A549 (cell line): ENCODE data around the gene RANBP3. TPM values are rescaled to one million over a fixed set of nuclear protein-coding genes. Genes with fewer than 3 reads are reported as not detected.
A peak's percentile ranks its signal among the peaks of the same experiment; 100 is the strongest.

Experiments
- ATAC-seq, 2 experiments: fragments of 200-7000 bp in 1 of 2; fragments of >200 bp in 1 of 2; cut with Nextera tagmentation in 1 of 2; cut with Tn5 transposase in 1 of 2; 3 replicates each; pipeline versions ENCODE4 v1.8.0 to v1.9.1; 2018 to 2020; ENCODE audit warnings: mild to moderate bottlenecking in 1 of 2, moderate library complexity in 1 of 2
- CTCF ChIA-PET: fragments of 300-600 bp; sonication (Branson Sonifier 250); formaldehyde crosslinking; extraction: SDS; loops from one replicate; lab custom pipeline; 2021; ENCODE audit warnings: antibody characterized with exemption, inconsistent platforms; lab: Yijun Ruan, JAX
- POLR2A ChIA-PET: fragments of 350-600 bp; formaldehyde crosslinking; extraction: SDS; loops from one replicate; lab custom pipeline; 2021; ENCODE audit warnings: antibody characterized with exemption, inconsistent platforms; lab: Yijun Ruan, JAX
- DNase-seq, 2 experiments: peaks; one replicate each; pipeline versions ENCODE4 v3.0.0 to v3.0.0-alpha.2; 2011 to 2016; ENCODE audit warnings: low read depth in 1 of 2, low spot score in 1 of 2
- FAIRE-seq: peaks from 2 replicates; lab custom pipeline; 2011; peaks lifted over from hg19 to GRCh38; lab: Jason Lieb, UNC
- H3K27ac ChIP-seq, 2 experiments: fragments of >200 bp; sonication (Bioruptor Twin); formaldehyde crosslinking; 3 replicates each; pipeline ENCODE4 v1.5.1; 2016 to 2017
- H3K4me1 ChIP-seq: fragments of >200 bp; sonication (Bioruptor Twin); formaldehyde crosslinking; 3 replicates; pipeline ENCODE4 v1.6.1; 2016
- H3K4me2 ChIP-seq: fragments of >200 bp; sonication (Bioruptor Twin); formaldehyde crosslinking; 3 replicates; pipeline ENCODE4 v1.6.1; 2016
- H3K4me3 ChIP-seq: fragments of >200 bp; sonication (Bioruptor Twin); formaldehyde crosslinking; 3 replicates; pipeline ENCODE4 v1.5.1; 2016
- H3K9me3 ChIP-seq: fragments of >200 bp; sonication (Bioruptor Twin); formaldehyde crosslinking; 3 replicates; pipeline ENCODE4 v1.6.1; 2016
- CEBPB ChIP-seq, 2 experiments: fragments of >200 bp in 1 of 2; sonication (Bioruptor Twin) in 1 of 2; formaldehyde crosslinking in 1 of 2; IDR thresholded peaks; 2 replicates each; pipeline ENCODE4 v1.6.1; 2012 to 2016
- EHMT2 ChIP-seq: fragments of 200-600 bp; sonication (generic); IDR thresholded peaks from 2 replicates; pipeline ENCODE4 v1.6.1; 2016; ENCODE audit warnings: antibody characterized with exemption, low read depth, mild to moderate bottlenecking, moderate library complexity
- ESRRA ChIP-seq: fragments of 150-350 bp; IDR thresholded peaks from 2 replicates; pipeline ENCODE4 v1.6.1; 2014; ENCODE audit warnings: mild to moderate bottlenecking, low read length, borderline replicate concordance
- FOSB ChIP-seq: fragments of 250-450 bp; sonication (Bioruptor Pico); IDR thresholded peaks from 2 replicates; pipeline ENCODE4 v1.5.0; 2020; ENCODE audit warnings: mild to moderate bottlenecking, moderate library complexity
- FOXS1 ChIP-seq: fragments of 250-450 bp; sonication (Bioruptor Pico); IDR thresholded peaks from 2 replicates; pipeline ENCODE4 v1.5.0; 2020; ENCODE audit warnings: mild to moderate bottlenecking, moderate library complexity
- GATA3 ChIP-seq: IDR thresholded peaks from 2 replicates; pipeline ENCODE4 v1.6.1; 2012; ENCODE audit warnings: borderline replicate concordance
- HDAC2 ChIP-seq: fragments of 200-600 bp; sonication (generic); IDR thresholded peaks from 2 replicates; pipeline ENCODE4 v1.6.1; 2016
- HOXB13 ChIP-seq: fragments of 250-450 bp; sonication (Bioruptor Pico); IDR thresholded peaks from 2 replicates; pipeline ENCODE4 v1.5.0; 2020; ENCODE audit warnings: low read depth, mild to moderate bottlenecking, moderate library complexity
- MAFK ChIP-seq: fragments of 450-650 bp; IDR thresholded peaks from 2 replicates; pipeline ENCODE4 v1.6.1; 2014; ENCODE audit not compliant: partially characterized antibody
- NFE2L2 ChIP-seq: fragments of 150-350 bp; conservative IDR thresholded peaks from 2 replicates; pipeline ENCODE4 v1.6.1; 2014; ENCODE audit warnings: low read length
- RFX5 ChIP-seq: fragments of 450-650 bp; IDR thresholded peaks from 2 replicates; pipeline ENCODE4 v1.7.1; 2014; ENCODE audit warnings: antibody characterized with exemption, mild to moderate bottlenecking, moderate library complexity
- TP53 ChIP-seq: fragments of 250-450 bp; sonication (Bioruptor Pico); IDR thresholded peaks from 2 replicates; pipeline ENCODE4 v1.5.0; 2021; ENCODE audit warnings: mild to moderate bottlenecking, moderate library complexity
- ZFP36 ChIP-seq: fragments of 450-650 bp; IDR thresholded peaks from 2 replicates; pipeline ENCODE4 v1.6.1; 2014; ENCODE audit warnings: borderline replicate concordance; ENCODE audit not compliant: partially characterized antibody
- WGBS: methylation state at CpG from one replicate; pipeline ENCODE4 v1.1.6; 2017; ENCODE audit errors: missing lambda C conversion rate; 5-methylcytosine and 5-hydroxymethylcytosine counted together
- polyA plus RNA-seq, 4 experiments: library from polyadenylated mRNA; depleted of rRNA in 3 of 4; stranded (reverse); fragments of >200 nt; fragmentation: RNase III in 1 of 4; extraction: RNeasy Plus Mini Kit Qiagen cat#74134 plus additional on column Dnase treatment in 1 of 4; gene quantifications; 2 replicates in 3 of 4; 3 replicates in 1 of 4; pipeline ENCODE4 v1.2.3, GENCODE V29; 2011 to 2017
- TF ChIP-seq, protein P1 (sequence below): fragments of 200-600 bp; sonication (generic); IDR thresholded peaks from 2 replicates; pipeline ENCODE4 v1.6.1; 2016; ENCODE audit warnings: antibody characterized with exemption, mild to moderate bottlenecking, moderate library complexity
- TF ChIP-seq, protein P2 (sequence below): fragments of >200 bp; sonication (Bioruptor Twin); formaldehyde crosslinking; IDR thresholded peaks from 3 replicates; pipeline ENCODE4 v1.5.1; 2016

RANBP3 gene
- polyA plus RNA-seq, 2 of the 4 experiments (the other 2 are of a cell fraction): 39.2 to 53.5 TPM

DNA sequence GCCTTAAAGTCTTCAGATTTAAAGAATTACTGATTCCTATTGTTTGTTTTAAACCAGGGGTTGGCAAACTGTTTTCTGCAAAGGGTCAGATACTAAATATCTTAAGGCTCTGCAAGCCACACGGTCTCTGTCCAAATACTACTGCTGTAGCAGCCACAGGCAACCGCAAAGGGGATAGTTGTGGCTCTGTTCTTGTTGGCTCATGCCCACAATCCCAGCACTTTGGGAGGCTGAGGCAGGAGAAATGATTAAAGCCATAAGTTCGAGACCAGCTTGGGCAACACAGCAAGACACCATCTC is 22.4 kb downstream of the RANBP3 start:
- no peak for DNase-seq
- Histone ChIP-seq H3K9me3 (no peaks in the 10 kb centered on the region), H3K4me3 (no peak overlapping the region), H3K4me2 (no peak overlapping the region), H3K27ac (no peak overlapping the region), H3K4me1 (peaks cover 30% of the 10 kb centered on the region; the same call in 2 of the 3 replicates)
- POLR2A ChIA-PET: no interaction called here
- 86% methylated on average over 3 of the region's 3 CpGs for WGBS
- no peak for FAIRE-seq
- CTCF ChIA-PET: interaction anchor here (0.5 to 3.0 kb wide), 3 partner anchors 12 to 151 kb away, joined by 3 to 17 read pairs (median 5); no protein-coding TSS in a partner anchor
- ATAC-seq: no peak
- TF ChIP-seq CEBPB (IDR thresholded peaks at IDR 0.05): no peak
- no peak for TF ChIP-seq ZFP36
- TF ChIP-seq FOSB (CRISPR knock-in tag): no peak
- TF ChIP-seq EHMT2: no peak
- no peak for TF ChIP-seq GATA3
- no peak for TF ChIP-seq TP53 (CRISPR knock-in tag)
- TF ChIP-seq HOXB13 (CRISPR knock-in tag): no peak
- TF ChIP-seq ESRRA: no peak
- no peak for TF ChIP-seq NFE2L2

DNA sequence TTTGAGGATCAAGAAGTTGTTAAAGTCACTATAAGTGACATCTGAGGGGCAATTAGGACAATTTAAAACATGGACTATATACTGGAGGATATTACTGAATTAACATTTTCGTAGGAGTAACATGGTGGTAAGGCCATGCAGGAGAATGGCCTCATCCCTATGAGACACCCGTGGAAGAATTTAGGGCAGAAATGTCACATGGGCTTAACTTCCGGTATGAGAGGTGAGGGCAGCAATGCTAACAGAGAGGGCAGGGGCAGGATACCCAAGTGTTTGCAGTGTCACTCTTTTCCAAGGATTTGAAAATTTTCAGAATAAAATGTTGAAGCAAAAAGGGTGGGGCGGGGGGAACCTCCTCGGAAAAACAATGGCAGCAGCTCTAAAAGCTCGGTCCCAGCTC is 23.6 kb downstream of the RANBP3 start:
- WGBS: 80% methylated on average over 6 of the region's 6 CpGs
- Histone ChIP-seq H3K9me3 (no peaks in the 10 kb centered on the region), H3K27ac (peak overlapping the region; percentile 26 to 60; a peak in 3 of 6 replicates), H3K4me2 (0 out of 3 replicates have a peak overlapping the region, but pooled peaks have one; percentile 8), H3K4me1 (peaks cover 30% of the 10 kb centered on the region; the same call in 2 of the 3 replicates), H3K4me3 (no peak overlapping the region)
- TF ChIP-seq RFX5 (no peak), FOXS1 (CRISPR knock-in tag) (no peak)
- TF ChIP-seq, protein P1, sequence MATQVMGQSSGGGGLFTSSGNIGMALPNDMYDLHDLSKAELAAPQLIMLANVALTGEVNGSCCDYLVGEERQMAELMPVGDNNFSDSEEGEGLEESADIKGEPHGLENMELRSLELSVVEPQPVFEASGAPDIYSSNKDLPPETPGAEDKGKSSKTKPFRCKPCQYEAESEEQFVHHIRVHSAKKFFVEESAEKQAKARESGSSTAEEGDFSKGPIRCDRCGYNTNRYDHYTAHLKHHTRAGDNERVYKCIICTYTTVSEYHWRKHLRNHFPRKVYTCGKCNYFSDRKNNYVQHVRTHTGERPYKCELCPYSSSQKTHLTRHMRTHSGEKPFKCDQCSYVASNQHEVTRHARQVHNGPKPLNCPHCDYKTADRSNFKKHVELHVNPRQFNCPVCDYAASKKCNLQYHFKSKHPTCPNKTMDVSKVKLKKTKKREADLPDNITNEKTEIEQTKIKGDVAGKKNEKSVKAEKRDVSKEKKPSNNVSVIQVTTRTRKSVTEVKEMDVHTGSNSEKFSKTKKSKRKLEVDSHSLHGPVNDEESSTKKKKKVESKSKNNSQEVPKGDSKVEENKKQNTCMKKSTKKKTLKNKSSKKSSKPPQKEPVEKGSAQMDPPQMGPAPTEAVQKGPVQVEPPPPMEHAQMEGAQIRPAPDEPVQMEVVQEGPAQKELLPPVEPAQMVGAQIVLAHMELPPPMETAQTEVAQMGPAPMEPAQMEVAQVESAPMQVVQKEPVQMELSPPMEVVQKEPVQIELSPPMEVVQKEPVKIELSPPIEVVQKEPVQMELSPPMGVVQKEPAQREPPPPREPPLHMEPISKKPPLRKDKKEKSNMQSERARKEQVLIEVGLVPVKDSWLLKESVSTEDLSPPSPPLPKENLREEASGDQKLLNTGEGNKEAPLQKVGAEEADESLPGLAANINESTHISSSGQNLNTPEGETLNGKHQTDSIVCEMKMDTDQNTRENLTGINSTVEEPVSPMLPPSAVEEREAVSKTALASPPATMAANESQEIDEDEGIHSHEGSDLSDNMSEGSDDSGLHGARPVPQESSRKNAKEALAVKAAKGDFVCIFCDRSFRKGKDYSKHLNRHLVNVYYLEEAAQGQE: no peak
- TF ChIP-seq, protein P2, sequence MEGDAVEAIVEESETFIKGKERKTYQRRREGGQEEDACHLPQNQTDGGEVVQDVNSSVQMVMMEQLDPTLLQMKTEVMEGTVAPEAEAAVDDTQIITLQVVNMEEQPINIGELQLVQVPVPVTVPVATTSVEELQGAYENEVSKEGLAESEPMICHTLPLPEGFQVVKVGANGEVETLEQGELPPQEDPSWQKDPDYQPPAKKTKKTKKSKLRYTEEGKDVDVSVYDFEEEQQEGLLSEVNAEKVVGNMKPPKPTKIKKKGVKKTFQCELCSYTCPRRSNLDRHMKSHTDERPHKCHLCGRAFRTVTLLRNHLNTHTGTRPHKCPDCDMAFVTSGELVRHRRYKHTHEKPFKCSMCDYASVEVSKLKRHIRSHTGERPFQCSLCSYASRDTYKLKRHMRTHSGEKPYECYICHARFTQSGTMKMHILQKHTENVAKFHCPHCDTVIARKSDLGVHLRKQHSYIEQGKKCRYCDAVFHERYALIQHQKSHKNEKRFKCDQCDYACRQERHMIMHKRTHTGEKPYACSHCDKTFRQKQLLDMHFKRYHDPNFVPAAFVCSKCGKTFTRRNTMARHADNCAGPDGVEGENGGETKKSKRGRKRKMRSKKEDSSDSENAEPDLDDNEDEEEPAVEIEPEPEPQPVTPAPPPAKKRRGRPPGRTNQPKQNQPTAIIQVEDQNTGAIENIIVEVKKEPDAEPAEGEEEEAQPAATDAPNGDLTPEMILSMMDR: no peak
- CTCF ChIA-PET: interaction anchor here (0.9 to 9.0 kb wide), 2 partner anchors 10 to 13 kb away, joined by 3 to 47 read pairs; no protein-coding TSS in a partner anchor
- no peak for ATAC-seq
- no peak for DNase-seq
- POLR2A ChIA-PET: no interaction called here
- FAIRE-seq: no peak

DNA sequence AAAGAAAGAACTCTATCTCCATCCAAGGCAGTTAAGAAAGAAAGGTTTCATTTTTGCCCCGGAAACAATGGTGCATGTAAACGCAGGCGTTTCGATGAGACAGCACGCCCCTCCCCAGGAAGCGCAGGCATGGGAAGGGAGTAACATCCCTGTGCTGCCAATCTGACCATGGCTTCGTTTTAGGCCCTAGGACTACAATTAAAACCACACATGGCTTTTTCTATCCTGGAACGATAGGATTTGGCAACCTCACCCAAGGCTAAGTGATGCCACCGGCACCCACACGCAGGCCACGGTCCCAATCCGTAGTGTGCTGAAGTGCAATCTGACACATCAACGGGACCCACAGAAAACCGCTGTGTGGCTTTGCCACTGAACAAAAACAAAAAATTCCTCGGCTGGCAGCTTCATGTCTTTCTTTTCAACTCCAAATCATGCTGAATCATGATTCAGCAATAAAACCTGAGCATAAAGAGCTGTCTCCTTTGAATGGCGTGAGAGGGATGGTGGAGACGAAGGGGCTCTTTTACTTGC is 24.2 kb downstream of the RANBP3 start:
- DNase-seq (no peak), ATAC-seq (no peak), FAIRE-seq (no peak)
- 95% methylated on average over 17 of the region's 17 CpGs for WGBS
- ChIA-PET POLR2A (no interaction called here), CTCF (interaction anchor here (0.9 to 9.0 kb wide), 4 partner anchors 9 to 150 kb away, joined by 3 to 47 read pairs (median 4); no protein-coding TSS in a partner anchor)
- TF ChIP-seq MAFK (peak; percentile 83), HDAC2 (no peak)
- Histone ChIP-seq H3K4me3 (no peak overlapping the region), H3K4me1 (peaks cover 30% of the 10 kb centered on the region; the same call in 2 of the 3 replicates), H3K4me2 (no peak overlapping the region), H3K27ac (peak overlapping the region; percentile 26 to 60; a peak in 3 of 6 replicates), H3K9me3 (no peaks in the 10 kb centered on the region)
